ENCODE data around the gene SPRYD3.

The SPRYD3 gene

DNA sequence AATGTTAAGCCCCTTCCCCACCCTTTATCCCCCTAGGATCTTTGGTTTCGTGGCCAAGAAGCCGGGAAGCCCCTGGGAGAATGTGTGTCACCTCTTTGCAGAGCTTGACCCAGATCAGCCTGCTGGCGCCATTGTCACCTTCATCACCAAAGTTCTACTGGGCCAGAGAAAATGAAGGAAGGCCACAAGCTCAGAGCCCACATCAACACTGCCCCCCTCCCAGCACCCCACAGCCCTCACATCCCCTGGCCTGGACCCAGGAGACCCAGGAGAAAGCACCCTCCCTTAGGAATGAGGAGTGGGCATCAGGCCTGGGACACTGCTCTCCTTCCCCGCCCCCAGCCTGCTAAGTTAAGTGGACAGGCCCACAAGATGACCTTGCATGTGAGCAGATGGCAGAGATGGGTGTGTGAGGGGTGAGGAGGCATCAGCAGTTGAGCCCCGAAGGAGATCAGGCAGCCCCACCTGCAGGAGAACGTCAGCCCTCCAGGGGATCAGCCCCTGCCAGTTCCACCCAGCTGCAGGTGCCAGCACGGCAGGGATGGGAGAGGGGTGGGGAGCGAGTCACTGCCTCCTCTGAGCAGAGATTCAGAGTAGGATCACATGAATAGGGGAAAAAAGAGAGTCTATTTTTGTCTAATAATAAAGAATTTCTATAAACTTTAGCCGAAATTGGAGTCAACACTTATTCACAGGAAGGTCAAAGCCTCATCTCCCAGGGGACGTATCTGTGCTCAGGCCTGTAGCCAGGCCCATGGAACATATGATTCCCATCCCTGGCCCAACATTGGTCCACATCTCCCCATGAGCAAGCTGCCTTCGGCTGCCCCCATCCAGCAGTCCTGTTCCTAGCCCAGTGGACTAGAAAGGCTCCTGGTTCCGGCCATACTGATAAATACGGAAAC is 15.2 kb downstream of the SPRYD3 start:
- DNase-seq (ENCODE audit: low spot score), result no peak

GRCh38 chr12:53062977-53063707 is 16.0 kb downstream of the SPRYD3 start:
- DNase-seq (ENCODE audit: low spot score), result no peak

DNA sequence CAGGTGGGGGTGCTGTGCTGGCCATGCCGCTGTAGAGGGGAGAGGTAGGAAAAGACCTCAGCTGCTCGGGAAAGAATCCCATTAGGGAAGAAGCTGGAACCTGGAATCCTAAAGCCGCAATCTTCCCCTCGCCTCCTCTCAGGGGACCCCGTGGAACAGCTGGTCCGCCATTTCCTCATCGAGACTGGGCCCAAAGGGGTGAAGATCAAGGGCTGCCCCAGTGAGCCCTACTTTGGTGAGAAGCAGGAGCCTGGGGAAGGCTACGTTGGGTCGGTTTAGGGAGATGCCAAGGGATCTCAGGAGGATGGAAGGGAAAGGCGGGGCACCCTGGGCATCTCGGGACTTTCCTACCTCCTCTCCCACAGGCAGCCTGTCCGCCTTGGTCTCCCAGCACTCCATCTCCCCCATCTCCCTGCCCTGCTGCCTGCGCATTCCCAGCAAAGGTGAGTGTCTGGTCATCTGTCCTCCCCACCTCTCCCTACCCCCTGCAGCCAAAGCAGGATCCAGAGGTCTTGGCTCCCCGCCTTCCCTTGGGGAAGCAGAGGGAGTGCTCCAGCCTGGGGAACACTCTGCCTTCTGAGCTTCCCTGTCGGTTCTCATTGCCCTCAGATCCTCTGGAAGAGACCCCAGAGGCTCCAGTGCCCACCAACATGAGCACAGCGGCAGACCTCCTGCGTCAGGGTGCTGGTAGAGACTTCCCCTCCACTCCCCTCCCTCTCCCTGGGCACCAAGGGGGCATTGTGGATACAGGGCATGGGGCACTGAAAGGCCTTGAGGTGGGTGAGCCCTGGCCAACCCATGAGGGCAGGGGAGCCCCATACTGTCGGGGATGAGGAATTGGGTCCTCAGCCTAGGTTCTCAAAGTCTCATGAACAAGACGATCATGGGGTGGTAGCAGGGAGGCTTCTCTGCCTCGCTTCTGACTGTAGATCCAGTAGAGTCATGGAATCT is 16.9 kb downstream of the SPRYD3 start:
- no peak for DNase-seq (ENCODE audit: low spot score)

- DNase-seq (ENCODE audit: low spot score), result no peak
Observed at GRCh38 chr12:53061404-53062010, 17.7 kb downstream of the SPRYD3 start.

DNA sequence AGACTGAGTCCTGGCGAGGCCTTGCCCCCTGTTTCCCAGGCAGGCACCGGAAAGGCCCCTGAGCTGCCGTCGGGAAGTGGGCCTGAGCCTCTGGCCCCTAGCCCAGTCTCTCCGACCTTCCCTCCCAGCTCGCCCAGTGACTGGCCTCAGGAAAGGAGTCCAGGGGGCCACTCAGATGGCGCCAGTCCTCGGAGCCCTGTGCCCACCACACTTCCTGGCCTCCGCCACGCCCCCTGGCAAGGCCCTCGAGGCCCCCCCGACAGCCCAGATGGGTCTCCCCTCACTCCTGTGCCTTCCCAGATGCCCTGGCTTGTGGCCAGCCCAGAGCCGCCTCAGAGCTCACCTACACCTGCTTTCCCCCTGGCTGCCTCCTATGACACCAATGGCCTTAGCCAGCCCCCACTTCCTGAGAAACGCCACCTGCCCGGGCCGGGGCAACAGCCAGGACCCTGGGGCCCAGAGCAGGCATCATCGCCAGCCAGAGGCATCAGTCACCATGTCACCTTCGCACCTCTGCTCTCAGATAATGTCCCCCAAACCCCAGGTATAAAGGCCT is 18.4 kb downstream of the SPRYD3 start:
- DNase-seq (ENCODE audit: low spot score), result no peak

DNA sequence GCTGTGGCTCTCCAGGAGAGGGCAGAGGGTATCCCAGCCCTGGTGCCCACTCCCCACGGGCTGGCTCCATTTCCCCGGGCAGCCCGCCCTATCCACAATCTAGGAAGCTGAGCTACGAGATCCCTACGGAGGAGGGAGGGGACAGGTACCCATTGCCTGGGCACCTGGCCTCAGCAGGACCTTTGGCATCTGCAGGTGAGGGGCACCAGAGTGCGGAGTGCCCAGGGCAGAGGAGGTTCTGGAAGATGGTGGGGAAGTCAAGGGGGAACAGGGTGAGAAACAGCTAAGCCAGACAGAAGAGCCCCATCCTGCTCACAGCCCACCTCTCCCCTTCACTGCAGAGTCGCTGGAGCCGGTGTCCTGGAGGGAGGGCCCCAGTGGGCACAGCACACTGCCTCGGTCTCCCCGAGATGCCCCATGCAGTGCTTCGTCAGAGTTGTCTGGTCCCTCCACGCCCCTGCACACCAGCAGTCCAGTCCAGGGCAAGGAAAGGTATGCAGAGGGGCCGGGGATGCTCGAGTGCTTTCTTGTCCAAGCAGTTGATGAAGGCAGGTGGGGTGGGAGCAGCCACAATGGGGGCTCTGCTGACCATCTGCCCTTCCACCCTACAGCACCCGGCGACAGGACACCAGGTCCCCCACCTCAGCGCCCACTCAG is 19.0 kb downstream of the SPRYD3 start:
- DNase-seq (ENCODE audit: low spot score), result no peak

DNA sequence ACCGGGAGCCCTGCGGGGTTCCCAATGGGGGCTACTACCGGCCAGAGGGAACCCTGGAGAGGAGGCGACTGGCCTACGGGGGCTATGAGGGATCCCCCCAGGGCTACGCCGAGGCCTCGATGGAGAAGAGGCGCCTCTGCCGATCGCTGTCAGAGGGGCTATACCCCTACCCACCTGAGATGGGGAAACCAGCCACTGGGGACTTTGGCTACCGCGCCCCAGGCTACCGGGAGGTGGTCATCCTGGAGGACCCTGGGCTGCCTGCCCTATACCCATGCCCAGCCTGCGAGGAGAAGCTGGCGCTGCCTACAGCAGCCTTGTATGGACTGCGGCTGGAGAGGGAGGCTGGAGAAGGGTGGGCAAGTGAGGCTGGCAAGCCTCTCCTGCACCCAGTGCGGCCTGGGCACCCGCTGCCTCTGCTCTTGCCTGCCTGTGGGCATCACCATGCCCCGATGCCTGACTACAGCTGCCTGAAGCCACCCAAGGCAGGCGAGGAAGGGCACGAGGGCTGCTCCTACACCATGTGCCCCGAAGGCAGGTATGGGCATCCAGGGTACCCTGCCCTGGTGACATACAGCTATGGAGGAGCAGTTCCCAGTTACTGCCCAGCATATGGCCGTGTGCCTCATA is 19.6 kb downstream of the SPRYD3 start:
- no peak for DNase-seq (ENCODE audit: low spot score)

GRCh38 chr12:53058674-53059433 is 20.3 kb downstream of the SPRYD3 start:
- DNase-seq (ENCODE audit: low spot score), result no peak

DNA sequence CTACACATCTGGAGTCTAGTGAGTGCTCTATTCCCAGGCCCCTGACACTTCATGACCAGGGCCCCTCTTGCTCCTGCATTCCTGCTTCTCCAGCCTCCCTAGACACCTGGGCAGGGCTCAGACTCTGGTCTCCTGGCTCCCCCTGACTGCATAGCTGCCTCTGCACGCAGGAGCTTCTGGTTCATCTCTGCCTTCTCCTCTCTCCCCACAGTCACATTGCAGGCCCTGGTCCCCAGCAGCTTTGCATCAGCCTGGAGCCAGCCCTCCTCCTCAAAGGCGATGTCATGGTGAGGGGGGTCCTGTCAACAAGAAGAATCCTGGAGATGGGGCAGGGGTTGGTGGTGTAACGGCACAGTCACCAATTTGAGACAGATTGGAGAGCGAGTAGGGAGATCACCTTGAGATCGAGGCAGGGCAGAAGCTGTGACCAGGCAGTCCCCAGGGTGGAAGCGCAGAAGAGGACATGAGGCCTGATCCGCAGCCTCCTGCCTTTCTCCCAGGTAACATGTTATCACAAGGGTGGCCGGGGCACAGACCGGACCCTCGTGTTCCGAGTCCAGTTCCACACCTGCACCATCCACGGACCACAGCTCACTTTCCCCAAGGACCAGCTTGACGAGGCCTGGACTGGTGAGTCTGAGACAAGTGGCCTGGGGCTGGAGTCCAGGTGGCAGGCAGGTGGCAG is 21.2 kb downstream of the SPRYD3 start:
- DNase-seq (ENCODE audit: low spot score), result no peak

DNA sequence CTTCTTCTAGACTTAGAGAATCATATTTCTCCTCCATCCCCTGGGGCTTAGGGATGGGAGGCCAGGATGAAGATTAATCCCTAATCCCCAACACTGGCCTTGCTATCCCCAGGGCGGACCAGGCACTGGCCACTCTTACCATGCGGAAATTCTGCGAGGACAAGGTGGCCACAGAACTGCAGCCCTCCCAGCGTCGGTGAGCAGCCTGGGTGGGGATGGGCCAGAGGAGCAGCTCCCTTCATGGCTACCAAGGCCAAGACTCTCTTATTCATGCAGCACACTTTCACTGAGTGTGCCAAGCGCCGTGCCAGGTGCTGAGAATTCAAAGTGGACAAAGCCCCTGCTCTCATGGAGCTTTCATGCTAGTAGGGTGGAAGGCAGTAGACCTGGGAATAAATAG is 22.3 kb downstream of the SPRYD3 start:
- no peak for DNase-seq (ENCODE audit: low spot score)

GRCh38 chr12:53056296-53056695 is 22.9 kb downstream of the SPRYD3 start:
- no peak for DNase-seq (ENCODE audit: low spot score)

GRCh38 chr12:53055471-53056266 is 23.5 kb downstream of the SPRYD3 start:
- DNase-seq (ENCODE audit: low spot score), result no peak

DNA sequence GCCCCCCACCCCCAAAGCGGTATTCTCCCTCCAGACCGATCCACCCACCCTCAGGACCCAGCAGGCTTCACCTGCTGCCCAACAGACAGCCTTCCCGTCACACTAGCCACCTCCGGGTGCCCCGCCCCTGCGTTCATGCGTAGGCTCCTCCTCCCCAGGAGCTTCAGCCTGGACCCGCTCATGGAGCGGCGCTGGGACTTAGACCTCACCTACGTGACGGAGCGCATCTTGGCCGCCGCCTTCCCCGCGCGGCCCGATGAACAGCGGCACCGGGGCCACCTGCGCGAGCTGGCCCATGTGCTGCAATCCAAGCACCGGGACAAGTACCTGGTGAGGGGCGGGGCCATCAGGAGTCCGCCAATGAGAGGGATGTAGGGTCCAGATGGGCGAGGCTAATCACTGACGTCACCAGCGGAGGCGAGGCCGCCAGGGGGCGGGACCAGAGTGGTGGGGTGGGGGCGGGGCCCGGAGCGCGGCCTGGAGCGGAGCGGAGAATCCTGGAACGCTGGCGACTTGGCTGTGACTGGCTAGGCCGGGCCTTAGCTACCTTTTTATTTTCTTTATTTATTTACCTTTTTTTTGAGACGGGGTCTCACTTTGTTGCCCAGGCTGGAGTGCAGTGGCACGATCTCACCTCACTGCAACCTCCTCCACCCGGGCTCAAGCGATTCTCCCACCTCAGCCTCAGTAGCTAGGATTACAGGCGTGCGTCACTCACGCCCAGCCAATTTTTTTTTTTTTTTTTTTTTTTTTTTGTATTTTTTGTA is 24.9 kb downstream of the SPRYD3 start:
- peak; percentile 97 for DNase-seq (ENCODE audit: low spot score)

DNA sequence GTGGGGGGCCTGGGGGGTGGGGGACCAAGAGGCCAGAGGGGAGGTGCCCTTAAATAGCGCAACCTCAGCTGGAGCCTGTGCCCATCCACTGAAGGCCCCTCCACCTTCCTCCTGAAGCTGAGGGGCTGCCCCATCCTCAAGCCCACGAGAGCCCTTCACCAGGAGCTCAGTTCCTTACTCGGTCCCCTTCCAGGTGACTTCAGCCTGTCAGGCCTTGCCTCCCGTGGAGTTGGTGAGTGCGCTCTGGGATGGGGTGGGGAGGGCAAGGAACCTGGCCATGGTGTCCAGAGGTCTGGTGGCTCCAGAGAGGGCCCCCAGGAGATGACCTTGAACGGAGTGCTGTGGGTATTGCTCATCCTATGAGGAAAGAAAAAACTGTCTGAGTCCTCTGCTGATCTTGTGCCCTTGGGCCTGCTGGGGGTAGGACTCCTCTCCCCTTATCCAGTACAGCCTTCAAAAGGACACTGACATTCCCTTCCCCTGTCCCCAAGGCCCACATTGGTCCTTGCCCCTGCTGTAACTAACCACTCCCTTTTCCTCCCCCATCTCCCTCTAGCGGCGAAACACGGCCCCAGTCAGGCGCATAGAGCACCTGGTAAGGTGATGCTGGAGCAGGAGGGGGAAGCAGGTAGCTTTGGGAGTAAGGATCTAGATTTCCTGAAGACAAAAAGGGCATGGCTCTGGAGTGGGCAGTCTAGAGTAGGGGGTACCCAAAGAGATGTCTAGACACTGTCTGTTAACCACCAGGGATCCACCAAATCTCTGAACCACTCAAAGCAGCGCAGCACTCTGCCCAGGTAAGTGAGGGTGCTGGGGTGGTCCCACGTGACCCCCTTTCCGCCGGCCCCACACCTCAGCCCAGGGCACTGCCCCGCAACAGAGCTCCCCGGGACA is 25.7 kb downstream of the SPRYD3 start:
- DNase-seq (ENCODE audit: low spot score), result peak; percentile 81

- DNase-seq (ENCODE audit: low spot score), result peak; percentile 97
Observed at GRCh38 chr12:53052419-53053217, 26.6 kb downstream of the SPRYD3 start.

Data from globus pallidus (tissue), 1 donor.